Activated naive CD4-positive, alpha-beta T cell treated with Interleukin-2 at 50 U/mL for 16 hours (primary cell): ENCODE data around the gene MUSK.

Source experiments
- DNase-seq: peaks from one replicate; pipeline ENCODE4 v3.0.0-alpha.2; 2020

MUSK gene

GRCh38 chr9:110700953-110701352 lies 32.4 kb downstream of the MUSK start:
- no peak for DNase-seq

DNA sequence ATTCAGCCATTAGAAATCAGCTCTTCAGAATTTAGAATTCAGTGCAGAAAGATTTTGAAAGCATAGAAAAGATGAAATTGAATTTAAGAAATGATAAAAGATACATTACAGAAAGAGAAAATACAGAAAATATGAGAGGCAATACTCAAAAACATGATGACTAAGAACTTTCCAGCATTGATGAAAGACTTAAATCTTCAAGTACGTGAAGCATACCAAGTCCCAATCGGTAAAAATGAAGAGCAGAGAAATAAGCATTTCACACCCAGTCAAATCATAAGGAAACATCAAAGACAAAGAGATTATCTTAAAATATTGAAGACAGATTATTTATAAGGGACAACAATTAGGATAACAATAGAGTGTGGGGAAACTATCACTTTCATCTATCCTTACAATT lies 35.1 kb downstream of the MUSK start:
- DNase-seq, result no peak

DNA sequence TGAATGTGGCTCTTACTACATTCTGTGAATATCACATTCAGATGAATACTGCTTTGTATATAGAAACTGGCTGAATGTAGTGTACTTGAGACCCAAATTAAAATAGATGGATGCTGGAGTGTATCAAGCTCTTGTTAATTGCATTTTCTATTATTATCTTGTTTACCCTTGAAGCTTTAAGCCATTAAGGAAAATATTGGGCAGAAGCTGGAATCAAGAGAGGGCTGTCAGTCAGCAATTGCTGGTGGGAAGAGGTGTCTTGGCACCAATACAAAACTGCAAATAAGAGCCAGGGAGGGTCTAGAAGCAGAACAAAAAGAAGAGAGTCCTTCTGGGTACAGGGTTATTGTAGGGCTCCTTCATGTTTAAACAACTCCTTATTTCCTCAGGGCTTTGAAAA lies 38.8 kb downstream of the MUSK start:
- DNase-seq, result no peak

GRCh38 chr9:110710420-110710819 lies 41.8 kb downstream of the MUSK start:
- no peak for DNase-seq

DNA sequence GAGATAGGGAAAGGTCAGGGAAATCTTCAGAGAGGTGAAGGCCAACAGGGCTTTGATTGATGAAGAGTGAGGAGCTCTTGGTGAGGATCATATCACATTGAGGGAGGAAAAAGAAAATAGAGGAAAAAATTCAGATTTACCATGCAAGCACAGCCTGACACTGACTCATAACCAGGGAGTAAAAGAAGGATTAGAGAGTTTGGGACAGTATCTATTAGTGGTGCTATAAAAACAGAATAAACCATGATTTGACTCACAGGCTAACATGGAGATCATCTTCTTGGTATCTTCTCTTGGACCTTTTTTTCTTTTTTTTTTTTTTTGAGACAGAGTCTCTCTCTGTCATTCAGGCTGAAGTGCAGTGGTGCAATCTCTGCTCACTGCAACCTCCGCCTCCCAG lies 44.4 kb downstream of the MUSK start:
- DNase-seq, result no peak

- no peak for DNase-seq
Observed at GRCh38 chr9:110714314-110714713, 45.7 kb downstream of the MUSK start.

DNA sequence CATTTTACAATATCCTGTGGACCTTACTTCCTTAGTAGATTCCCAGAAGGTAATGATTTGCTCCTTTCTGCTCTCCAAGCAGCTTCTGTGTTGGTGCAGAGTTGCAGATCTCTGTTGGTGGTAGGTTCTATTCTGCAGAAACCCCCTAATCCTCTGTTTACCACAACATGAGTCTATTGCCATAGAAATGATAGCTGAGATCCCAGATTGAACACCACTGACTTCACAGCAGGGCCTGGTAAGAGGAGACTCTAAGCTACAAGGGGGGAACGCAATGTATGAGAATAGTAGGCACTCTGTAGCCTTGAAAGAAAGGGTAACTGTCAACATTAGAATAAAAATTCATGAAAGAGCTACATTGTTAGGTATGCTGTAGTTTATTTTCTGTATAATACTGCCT lies 59.5 kb downstream of the MUSK start:
- no peak for DNase-seq

- DNase-seq, result no peak
Observed at GRCh38 chr9:110729641-110730040, 61.0 kb downstream of the MUSK start.

DNA sequence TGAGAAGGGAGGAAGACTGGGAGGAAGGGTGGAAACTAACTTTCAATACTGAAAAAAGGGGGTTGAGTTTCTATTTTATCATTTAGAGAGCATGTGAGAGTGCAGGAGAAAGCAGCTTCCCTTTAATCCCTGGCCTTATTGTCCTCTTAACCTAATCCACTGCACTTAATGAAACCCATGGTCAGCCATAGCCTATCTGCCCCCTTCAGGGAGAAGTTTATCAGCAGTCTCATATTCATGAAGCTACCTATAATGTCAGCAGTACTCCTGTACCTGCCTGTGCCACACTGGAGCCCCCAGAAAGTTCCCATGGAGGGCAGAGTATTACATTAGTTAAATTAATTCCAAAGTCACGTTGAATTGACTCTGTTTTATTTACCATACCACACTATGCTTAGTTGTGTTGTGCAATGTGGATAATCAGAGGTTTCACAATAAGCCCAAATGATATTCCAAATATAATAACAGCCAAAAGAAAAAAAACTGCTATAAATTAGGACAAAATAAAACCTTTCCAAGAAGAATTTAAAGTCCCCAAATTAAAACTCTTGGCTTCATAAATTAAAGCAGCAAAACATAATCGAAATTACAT lies 62.9 kb downstream of the MUSK start:
- DNase-seq, result no peak

- DNase-seq, result no peak
Observed at GRCh38 chr9:110738982-110739381, 70.4 kb downstream of the MUSK start.

GRCh38 chr9:110742741-110743371 lies 74.3 kb downstream of the MUSK start:
- DNase-seq, result no peak

DNA sequence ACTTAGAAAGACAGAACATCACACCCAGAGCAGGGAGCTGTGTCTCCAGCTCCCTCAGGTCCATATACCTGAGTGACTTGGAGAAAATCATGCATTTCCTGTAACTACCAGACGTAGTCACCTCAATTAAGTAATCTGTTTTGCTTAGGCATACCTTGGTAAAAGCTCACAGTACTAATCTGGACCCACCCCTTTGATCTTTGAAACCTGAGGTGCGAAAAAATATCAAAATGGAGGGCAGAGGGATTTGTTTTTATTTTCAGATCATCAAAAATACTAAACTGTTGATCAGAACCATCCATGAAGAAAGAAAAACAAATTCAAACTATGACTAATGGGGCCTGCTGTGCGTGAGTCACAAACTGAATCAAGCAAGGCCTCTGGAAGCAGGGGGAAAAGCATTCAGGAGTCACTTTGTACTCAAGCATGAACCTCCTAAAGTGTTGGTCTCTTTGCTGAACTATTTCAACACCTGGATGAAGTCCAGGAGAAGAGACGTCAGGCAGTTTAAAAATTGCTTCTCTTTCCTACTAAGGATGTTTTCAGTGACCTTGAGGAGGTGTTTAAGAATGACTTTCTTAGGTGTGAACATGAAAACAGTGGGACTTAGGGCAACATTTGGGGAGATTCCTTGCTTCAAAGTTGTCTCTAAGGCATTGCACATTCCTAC lies 76.3 kb downstream of the MUSK start:
- DNase-seq, result no peak

DNA sequence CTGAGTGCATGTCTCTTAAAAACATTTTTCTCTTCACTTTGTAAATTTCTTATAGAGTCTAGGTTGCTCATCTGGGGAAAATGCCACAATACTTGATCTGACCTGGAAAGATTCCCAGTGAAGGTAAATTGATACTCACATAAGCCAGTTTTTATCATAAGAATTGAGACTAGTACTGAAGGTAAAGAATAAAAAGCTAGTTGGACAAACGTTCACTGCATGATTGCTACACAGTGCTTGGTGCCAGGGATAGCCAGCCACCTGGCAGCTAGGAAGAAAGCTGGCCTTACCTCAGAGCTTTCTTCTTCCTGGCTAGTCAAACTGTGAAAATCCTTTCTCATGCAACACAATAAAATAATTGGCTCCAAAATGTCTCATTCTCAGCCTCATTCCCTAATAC lies 77.1 kb downstream of the MUSK start:
- no peak for DNase-seq

DNA sequence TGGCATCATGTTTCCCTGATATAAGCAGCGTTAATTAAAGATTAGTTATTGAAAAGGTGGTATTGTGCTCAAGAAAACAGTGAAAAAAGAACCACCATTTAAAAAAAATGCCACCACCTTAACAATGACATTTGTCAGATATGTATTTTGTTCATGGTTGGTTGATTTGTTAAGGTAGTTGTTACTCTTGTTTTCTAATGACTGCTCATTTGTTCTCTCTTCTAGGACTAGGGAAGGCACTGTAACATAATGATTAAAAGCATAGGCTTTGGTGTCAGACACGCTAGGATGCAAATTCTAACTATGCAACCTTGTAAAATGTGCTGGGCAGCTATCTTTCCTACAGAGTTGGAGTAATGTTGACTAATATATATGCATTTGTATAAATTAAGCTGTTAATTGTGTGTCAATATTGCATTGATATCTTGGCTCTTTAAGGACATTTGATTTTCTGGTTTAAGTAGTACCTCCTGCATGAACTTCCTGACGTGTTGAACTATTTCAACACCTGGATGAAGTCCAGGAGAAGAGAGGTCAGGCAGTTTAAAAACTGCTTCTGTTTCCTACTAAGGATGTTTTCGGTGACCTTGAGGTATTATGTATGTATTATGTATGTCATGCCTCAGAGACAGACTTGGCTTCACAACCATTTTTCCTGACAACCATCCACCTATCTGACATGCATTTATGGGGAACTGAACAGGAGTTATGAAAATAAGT lies 77.8 kb downstream of the MUSK start:
- DNase-seq, result no peak

GRCh38 chr9:110748251-110748893 lies 79.8 kb downstream of the MUSK start:
- DNase-seq, result no peak

DNA sequence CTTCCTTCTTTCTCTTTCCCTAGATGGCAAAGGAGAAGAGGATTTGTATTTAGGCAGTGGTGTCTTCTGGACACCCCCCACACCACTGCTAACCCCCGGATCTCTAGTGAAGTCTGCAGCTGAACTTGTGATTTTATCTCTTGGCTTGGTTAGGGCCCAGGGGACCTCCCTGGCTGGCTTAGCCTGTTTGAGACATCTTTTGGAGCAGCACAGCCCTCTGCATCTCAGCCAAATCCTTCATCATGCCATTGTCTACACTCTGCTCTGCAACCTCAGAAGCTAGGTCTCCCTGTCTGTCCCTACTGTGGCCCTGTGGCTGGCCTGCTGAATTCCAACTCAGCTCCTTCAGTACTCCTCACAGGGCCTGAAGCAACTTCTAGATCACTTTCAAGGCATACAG lies 81.7 kb downstream of the MUSK start:
- no peak for DNase-seq

DNA sequence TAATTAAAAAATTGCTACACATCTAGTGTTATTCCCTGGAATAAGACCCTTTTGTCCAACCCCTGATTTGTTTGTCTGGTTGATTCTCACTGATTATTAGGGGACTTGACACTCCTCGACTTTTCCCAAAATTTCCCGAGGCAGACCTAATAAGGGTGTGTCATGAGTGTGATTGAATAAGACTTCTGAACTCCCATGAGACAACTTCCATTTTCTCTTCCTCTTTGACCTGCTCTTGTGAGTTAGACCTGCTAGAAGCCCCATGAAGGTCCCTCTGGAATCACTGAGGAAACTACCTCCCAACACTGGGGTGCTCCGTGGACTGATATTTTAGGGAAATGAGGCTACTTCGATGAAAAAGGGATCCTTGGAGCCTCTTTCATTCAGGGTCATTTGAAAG lies 83.4 kb downstream of the MUSK start:
- no peak for DNase-seq

DNA sequence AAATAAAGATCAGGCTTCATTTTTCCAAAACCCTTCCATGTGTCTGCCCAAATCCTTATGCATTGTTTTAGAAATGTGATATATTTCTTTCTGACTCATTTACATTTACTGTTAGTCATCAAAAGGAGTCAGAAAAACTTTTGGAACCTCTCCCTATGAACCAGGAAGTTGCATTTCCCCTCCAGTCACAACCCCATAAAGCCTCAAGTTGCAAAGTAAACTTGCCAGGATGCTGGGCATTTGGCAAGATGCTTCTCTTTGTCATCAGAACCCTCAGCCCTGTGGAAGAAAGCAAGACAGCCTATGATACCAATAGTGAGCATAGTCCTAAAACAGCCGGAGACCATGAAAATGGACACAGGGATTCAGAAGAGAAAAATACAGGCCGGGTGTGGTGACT lies 84.2 kb downstream of the MUSK start:
- no peak for DNase-seq

DNA sequence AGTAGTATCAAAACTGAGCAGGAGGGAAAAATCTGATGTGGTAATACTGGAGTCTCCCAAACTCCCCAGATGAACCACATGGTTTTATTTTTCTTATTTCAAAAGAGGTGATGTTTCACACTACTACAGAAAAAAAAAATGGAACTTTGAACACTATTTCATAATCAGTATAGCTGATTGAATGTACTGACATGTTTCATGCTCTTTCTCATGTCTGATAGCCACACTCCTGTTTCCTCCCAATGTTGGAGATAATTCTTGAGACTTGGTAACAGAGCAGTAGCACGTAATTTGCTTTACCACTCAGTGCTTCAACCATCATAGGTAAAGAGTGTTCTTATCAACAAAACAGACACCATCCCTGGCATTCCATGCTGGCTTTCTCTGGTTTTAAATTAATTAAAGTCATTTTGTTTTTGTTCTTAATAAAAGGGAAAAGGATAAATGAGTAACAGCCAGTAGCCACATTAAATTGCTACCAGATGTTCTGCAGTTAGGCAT lies 85.2 kb downstream of the MUSK start:
- DNase-seq, result no peak

DNA sequence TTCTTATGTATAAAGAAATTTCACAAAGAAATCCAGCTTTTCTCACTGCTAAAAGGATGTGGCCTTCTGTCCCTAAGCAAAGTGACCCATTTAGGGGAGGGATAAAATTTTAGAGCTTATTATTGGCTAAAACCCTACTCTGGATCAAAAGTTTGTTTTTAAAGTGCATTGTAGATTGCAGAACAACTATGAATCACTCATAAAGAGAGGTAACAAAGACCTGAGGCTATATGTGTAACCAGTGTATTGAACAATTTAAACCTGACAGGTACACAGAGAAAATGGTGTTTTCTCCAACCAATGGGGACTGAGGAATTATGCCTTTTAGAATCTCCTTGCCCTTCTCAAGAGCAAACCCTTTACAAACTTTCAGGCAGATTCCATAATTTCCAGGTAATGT lies 86.6 kb downstream of the MUSK start:
- DNase-seq, result no peak

GRCh38 chr9:110758201-110758600 lies 89.6 kb downstream of the MUSK start:
- no peak for DNase-seq

GRCh38 chr9:110762783-110763182 lies 94.2 kb downstream of the MUSK start:
- DNase-seq, result no peak

DNA sequence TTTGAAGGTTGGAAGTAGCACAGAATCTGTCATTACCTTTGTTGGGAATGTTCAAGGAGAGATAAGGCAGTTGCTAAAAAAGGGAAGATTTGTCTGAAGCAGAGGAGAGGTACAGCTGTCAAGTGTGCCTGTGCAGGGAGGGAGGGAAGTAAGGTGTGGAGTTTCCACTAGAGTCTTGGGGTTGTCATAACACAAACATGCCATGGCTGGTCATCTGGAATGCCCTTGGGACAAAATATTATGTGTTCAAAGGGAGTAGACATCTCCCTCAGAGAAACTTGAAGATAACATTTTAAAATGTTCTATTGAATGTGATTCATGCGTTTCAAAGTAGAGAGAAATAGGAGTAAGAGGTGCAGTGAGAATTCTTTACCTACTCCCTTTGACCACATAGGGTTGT lies 95.0 kb downstream of the MUSK start:
- no peak for DNase-seq
